Renal cortical epithelial cell (primary cell): ENCODE results near the gene P2RX1. TPM values are rescaled to one million over a fixed set of nuclear protein-coding genes. Genes with fewer than 3 reads are reported as not detected.

ENCODE experiments used
- DNase-seq: peaks from one replicate; pipeline ENCODE4 v3.0.0-alpha.2; 2011; ENCODE audit warnings: low read depth
- total RNA-seq: library from RNA; depleted of rRNA; stranded (reverse); fragments of >200 nt; gene quantifications from 2 replicates; pipeline ENCODE4 v1.2.3, GENCODE V29; 2014

Gene P2RX1
- total RNA-seq, 1 donor from 2014 or later, result not detected

- DNase-seq, result no peak
Measured at GRCh38 chr17:3887804-3888203, 28.5 kb downstream of the P2RX1 start.

- no peak for DNase-seq
Measured at GRCh38 chr17:3887394-3887793, 28.9 kb downstream of the P2RX1 start.

GRCh38 chr17:3886776-3887175 lies 29.5 kb downstream of the P2RX1 start:
- no peak for DNase-seq

GRCh38 chr17:3885970-3886369 lies 30.3 kb downstream of the P2RX1 start:
- DNase-seq, result peak; percentile 59

- DNase-seq, result no peak
Measured at GRCh38 chr17:3885271-3885670, 31.0 kb downstream of the P2RX1 start.

GRCh38 chr17:3884188-3884587 lies 32.1 kb downstream of the P2RX1 start:
- no peak for DNase-seq

- DNase-seq, result no peak
Measured at GRCh38 chr17:3882276-3882675, 34.0 kb downstream of the P2RX1 start.

- no peak for DNase-seq
Measured at GRCh38 chr17:3880983-3881382, 35.3 kb downstream of the P2RX1 start.

GRCh38 chr17:3879591-3880417 lies 36.5 kb downstream of the P2RX1 start:
- DNase-seq, result no peak

- no peak for DNase-seq
Measured at GRCh38 chr17:3879186-3879585, 37.1 kb downstream of the P2RX1 start.

GRCh38 chr17:3877220-3877619 lies 39.0 kb downstream of the P2RX1 start:
- no peak for DNase-seq

GRCh38 chr17:3875317-3875716 lies 40.9 kb downstream of the P2RX1 start:
- no peak for DNase-seq

GRCh38 chr17:3873862-3874261 lies 42.4 kb downstream of the P2RX1 start:
- no peak for DNase-seq

- no peak for DNase-seq
Measured at GRCh38 chr17:3870871-3871306, 45.4 kb downstream of the P2RX1 start.

- no peak for DNase-seq
Measured at GRCh38 chr17:3867606-3868005, 48.7 kb downstream of the P2RX1 start.

- DNase-seq, result no peak
Measured at GRCh38 chr17:3867106-3867505, 49.2 kb downstream of the P2RX1 start.

- no peak for DNase-seq
Measured at GRCh38 chr17:3866276-3866675, 50.0 kb downstream of the P2RX1 start.

GRCh38 chr17:3865176-3865575 lies 51.1 kb downstream of the P2RX1 start:
- DNase-seq, result peak; percentile 43

- no peak for DNase-seq
Measured at GRCh38 chr17:3864534-3864933, 51.7 kb downstream of the P2RX1 start.

- no peak for DNase-seq
Measured at GRCh38 chr17:3861761-3862681, 54.2 kb downstream of the P2RX1 start.

GRCh38 chr17:3860939-3861700 lies 55.1 kb downstream of the P2RX1 start:
- DNase-seq, result no peak

GRCh38 chr17:3859940-3860339 lies 56.3 kb downstream of the P2RX1 start:
- no peak for DNase-seq
